ENCODE data around the gene SLC6A17.

The SLC6A17 gene

GRCh38 chr1:110243146-110243545 lies 92.9 kb downstream of the SLC6A17 start:
- DNase-seq, result no peak

GRCh38 chr1:110243574-110243973 lies 93.3 kb downstream of the SLC6A17 start:
- no peak for DNase-seq

- no peak for DNase-seq
These were observed 95.8 kb downstream of the SLC6A17 start for GRCh38 chr1:110245876-110246620.

- no peak for DNase-seq
These were observed 98.5 kb downstream of the SLC6A17 start for GRCh38 chr1:110248746-110249145.

DNA sequence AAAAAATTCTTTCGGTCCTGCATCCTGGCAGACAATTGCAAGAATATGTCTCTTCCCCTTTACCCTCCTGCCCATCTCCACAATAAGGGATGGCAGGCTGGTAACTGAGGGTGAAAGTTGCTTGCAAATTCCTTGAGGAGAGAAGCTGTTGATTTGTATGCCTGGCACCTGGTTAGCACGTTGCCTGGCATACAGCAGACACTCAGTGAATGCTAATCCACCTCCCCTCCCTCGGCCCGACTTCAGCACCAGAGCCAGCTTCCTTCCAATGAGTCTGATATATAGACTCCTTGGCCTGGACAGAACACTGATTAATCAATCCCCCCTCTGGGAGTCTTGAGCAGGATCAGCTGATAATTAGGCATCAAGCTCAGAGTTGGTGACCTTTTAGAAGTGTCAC lies 99.0 kb downstream of the SLC6A17 start:
- no peak for DNase-seq

- no peak for DNase-seq
These were observed 99.7 kb downstream of the SLC6A17 start for GRCh38 chr1:110250008-110250407.

- no peak for DNase-seq
These were observed 100.5 kb downstream of the SLC6A17 start for GRCh38 chr1:110250749-110251148.
